ENCODE data around the gene SLAMF9. TPM values are rescaled to one million over a fixed set of nuclear protein-coding genes. Genes with fewer than 3 reads are reported as not detected.

Gene SLAMF9
- total and polyA plus RNA-seq, 2 donors (not counting 3 experiments of a cell fraction or from before 2014, with no cell fraction given), result not detected

- Histone ChIP-seq H2AFZ (ENCODE audit: low read depth, low read length) (no peak overlapping the region), H3K27me3 (ENCODE audit: control insufficient read depth in 2 of 2, insufficient read depth in 2 of 2, low read length in 2 of 2) (peaks cover 8 to 12% of the 10 kb centered on the region in 2 experiments), H3K4me3 (replicated peaks in 1 of 3; ENCODE audit: insufficient read depth in 1 of 3, low read depth in 1 of 3, low read length in 3 of 3) (no peak overlapping the region), H3K27ac (ENCODE audit: insufficient read depth, low read depth, low read length) (no peak overlapping the region), H3K4me1 (ENCODE audit: control insufficient read depth, extremely low read depth, insufficient read depth, low read length) (no peaks in the 10 kb centered on the region), H3K9me1 (replicated peaks; ENCODE audit: control insufficient read depth, extremely low read depth, insufficient read depth, low read length) (no peaks in the 10 kb centered on the region), H3K79me2 (ENCODE audit: control insufficient read depth, insufficient read depth, low read length) (no peaks in the 10 kb centered on the region), H3K4me2 (ENCODE audit: insufficient read depth, low read length) (no peak overlapping the region), H4K20me1 (replicated peaks; ENCODE audit: control insufficient read depth, extremely low read depth, insufficient read depth, low read length) (no peaks in the 10 kb centered on the region), H3K36me3 (ENCODE audit: control insufficient read depth in 2 of 2, extremely low read depth in 1 of 2, insufficient read depth in 2 of 2, low read length in 2 of 2) (no peaks in the 10 kb centered on the region), H3K9ac (replicated peaks; ENCODE audit: extremely low read depth, insufficient read depth, low read length) (no peak overlapping the region), H3K9me3 (replicated peaks; ENCODE audit: control insufficient read depth, insufficient read depth, low read length) (no peaks in the 10 kb centered on the region)
- FAIRE-seq (no peak), DNase-seq (ENCODE audit: low read depth, low spot score) (no peak)
- no peak for TF ChIP-seq GATA2 (IDR thresholded peaks at IDR 0.05; ENCODE audit: insufficient read depth, insufficient read length, low read depth, low read length)
- TF ChIP-seq MYC (IDR thresholded peaks at IDR 0.05; ENCODE audit: low read depth, low read length), result no peak
- TF ChIP-seq MAX (IDR thresholded peaks at IDR 0.05; ENCODE audit: insufficient read depth, insufficient read length), result no peak
- TF ChIP-seq POLR2A (IDR thresholded peaks at IDR 0.05; ENCODE audit: low read depth, low read length), result no peak
- no peak for TF ChIP-seq CTCF (IDR thresholded peaks at IDR 0.05; ENCODE audit: extremely low read depth in 1 of 2, insufficient read depth in 1 of 2, low read depth in 1 of 2, low read length in 2 of 2)
- no peak for TF ChIP-seq EZH2 (IDR thresholded peaks at IDR 0.05; ENCODE audit: borderline replicate concordance, low read depth, low read length, severe bottlenecking)
- TF ChIP-seq JUN (IDR thresholded peaks at IDR 0.05; ENCODE audit: borderline replicate concordance, insufficient read depth, insufficient read length, low read depth), result no peak
- TF ChIP-seq FOS (IDR thresholded peaks at IDR 0.05; ENCODE audit: borderline replicate concordance, insufficient read depth, low read length), result no peak
- no peak for TF ChIP-seq POLR2AphosphoS5 (IDR thresholded peaks at IDR 0.05; ENCODE audit: insufficient read depth, low read depth, low read length)
- intact Hi-C loops (cut with micrococcal nuclease), result no loop called here
- no TSS peak for BruUV-seq (replicated peaks)
- CTCF ChIA-PET, result interaction anchor here (8.6 kb wide), 1 partner anchor 13 kb away, joined by 79 read pairs; no protein-coding TSS in a partner anchor
- POLR2A ChIA-PET, result no interaction called here
- dilution Hi-C loops (cut with MboI; ENCODE audit: extremely low pct_ligation_motif_present, low sequenced_read_pairs), result no loop called here
Observed at GRCh38 chr1:159993911-159994310, 39.9 kb upstream of the SLAMF9 start.

All from endothelial cell of umbilical vein (primary cell).